ENCODE measurements around the gene SPOCK1. TPM values are rescaled to one million over a fixed set of nuclear protein-coding genes. Genes with fewer than 3 reads are reported as not detected.

The SPOCK1 gene
- polyA plus RNA-seq, 1 donor from 2014 or later, result not detected

GRCh38 chr5:137355708-137356107 lies 143.4 kb downstream of the SPOCK1 start:
- peaks cover 2% of the 10 kb centered on the region for H3K27me3 Mint-ChIP-seq
- H3K36me3 Mint-ChIP-seq, result peaks cover 4% of the 10 kb centered on the region
- no peaks in the 10 kb centered on the region for H3K4me1 Mint-ChIP-seq
- no peak overlapping the region for H3K27ac Mint-ChIP-seq
- no peak overlapping the region for H3K4me3 Mint-ChIP-seq
- no peaks in the 10 kb centered on the region for H3K9me3 Mint-ChIP-seq

GRCh38 chr5:137352095-137352494 lies 147.0 kb downstream of the SPOCK1 start:
- Mint-ChIP-seq H3K27ac (no peak overlapping the region), H3K9me3 (no peaks in the 10 kb centered on the region)

GRCh38 chr5:137350791-137351190 lies 148.3 kb downstream of the SPOCK1 start:
- peaks cover under 1% of the 10 kb centered on the region for H3K27me3 Mint-ChIP-seq
- no peak overlapping the region for H3K4me3 Mint-ChIP-seq
- no peaks in the 10 kb centered on the region for H3K9me3 Mint-ChIP-seq
- H3K4me1 Mint-ChIP-seq, result no peaks in the 10 kb centered on the region
- peaks cover 4% of the 10 kb centered on the region for H3K36me3 Mint-ChIP-seq
- no peak overlapping the region for H3K27ac Mint-ChIP-seq

More at GRCh38 chr5:137352095-137352494, 147.0 kb downstream of the SPOCK1 start:
- Mint-ChIP-seq H3K4me3 (no peak overlapping the region), H3K27me3 (peaks cover 2% of the 10 kb centered on the region), H3K4me1 (no peaks in the 10 kb centered on the region), H3K36me3 (peaks cover 4% of the 10 kb centered on the region)

- no peaks in the 10 kb centered on the region for H3K36me3 Mint-ChIP-seq
- peaks cover 3% of the 10 kb centered on the region for H3K27me3 Mint-ChIP-seq
- no peak overlapping the region for H3K4me3 Mint-ChIP-seq
- no peak overlapping the region for H3K27ac Mint-ChIP-seq
- H3K9me3 Mint-ChIP-seq, result no peaks in the 10 kb centered on the region
- H3K4me1 Mint-ChIP-seq, result no peaks in the 10 kb centered on the region
These were observed 150.4 kb downstream of the SPOCK1 start for GRCh38 chr5:137348759-137349158.

GRCh38 chr5:137347865-137348264 lies 151.3 kb downstream of the SPOCK1 start:
- H3K4me1 Mint-ChIP-seq, result no peaks in the 10 kb centered on the region
- H3K27ac Mint-ChIP-seq, result no peak overlapping the region
- H3K9me3 Mint-ChIP-seq, result no peaks in the 10 kb centered on the region
- H3K36me3 Mint-ChIP-seq, result no peaks in the 10 kb centered on the region
- no peak overlapping the region for H3K4me3 Mint-ChIP-seq
- peaks cover 3% of the 10 kb centered on the region for H3K27me3 Mint-ChIP-seq

- Mint-ChIP-seq H3K36me3 (no peaks in the 10 kb centered on the region), H3K9me3 (no peaks in the 10 kb centered on the region), H3K4me1 (no peaks in the 10 kb centered on the region), H3K4me3 (no peak overlapping the region), H3K27me3 (peaks cover 7% of the 10 kb centered on the region), H3K27ac (no peak overlapping the region)
These were observed 152.8 kb downstream of the SPOCK1 start for GRCh38 chr5:137346281-137346680.

- no peak overlapping the region for H3K4me3 Mint-ChIP-seq
- no peaks in the 10 kb centered on the region for H3K4me1 Mint-ChIP-seq
- no peaks in the 10 kb centered on the region for H3K9me3 Mint-ChIP-seq
- H3K27me3 Mint-ChIP-seq, result peaks cover 9% of the 10 kb centered on the region
- H3K36me3 Mint-ChIP-seq, result no peaks in the 10 kb centered on the region
- no peak overlapping the region for H3K27ac Mint-ChIP-seq
These were observed 153.7 kb downstream of the SPOCK1 start for GRCh38 chr5:137345396-137345795.

GRCh38 chr5:137344723-137345322 lies 154.3 kb downstream of the SPOCK1 start:
- Mint-ChIP-seq H3K9me3 (no peaks in the 10 kb centered on the region), H3K4me3 (no peak overlapping the region), H3K27ac (no peak overlapping the region), H3K27me3 (peaks cover 9% of the 10 kb centered on the region), H3K36me3 (no peaks in the 10 kb centered on the region), H3K4me1 (no peaks in the 10 kb centered on the region)

GRCh38 chr5:137344021-137344420 lies 155.1 kb downstream of the SPOCK1 start:
- Mint-ChIP-seq H3K36me3 (no peaks in the 10 kb centered on the region), H3K27ac (no peak overlapping the region), H3K4me1 (no peaks in the 10 kb centered on the region), H3K27me3 (peaks cover 9% of the 10 kb centered on the region), H3K9me3 (no peaks in the 10 kb centered on the region), H3K4me3 (no peak overlapping the region)

- Mint-ChIP-seq H3K36me3 (no peaks in the 10 kb centered on the region), H3K27ac (no peak overlapping the region), H3K4me1 (no peaks in the 10 kb centered on the region), H3K4me3 (no peak overlapping the region), H3K9me3 (no peaks in the 10 kb centered on the region), H3K27me3 (peaks cover 9% of the 10 kb centered on the region)
These were observed 156.4 kb downstream of the SPOCK1 start for GRCh38 chr5:137342764-137343163.

GRCh38 chr5:137341831-137342230 lies 157.3 kb downstream of the SPOCK1 start:
- H3K36me3 Mint-ChIP-seq, result no peaks in the 10 kb centered on the region
- no peaks in the 10 kb centered on the region for H3K9me3 Mint-ChIP-seq
- H3K4me3 Mint-ChIP-seq, result no peak overlapping the region
- H3K4me1 Mint-ChIP-seq, result no peaks in the 10 kb centered on the region
- peaks cover 9% of the 10 kb centered on the region for H3K27me3 Mint-ChIP-seq
- H3K27ac Mint-ChIP-seq, result no peak overlapping the region

- no peaks in the 10 kb centered on the region for H3K36me3 Mint-ChIP-seq
- H3K27ac Mint-ChIP-seq, result no peak overlapping the region
- peaks cover 9% of the 10 kb centered on the region for H3K27me3 Mint-ChIP-seq
- no peaks in the 10 kb centered on the region for H3K9me3 Mint-ChIP-seq
- H3K4me3 Mint-ChIP-seq, result no peak overlapping the region
- no peaks in the 10 kb centered on the region for H3K4me1 Mint-ChIP-seq
These were observed 158.2 kb downstream of the SPOCK1 start for GRCh38 chr5:137340881-137341280.

GRCh38 chr5:137336565-137337120 lies 162.5 kb downstream of the SPOCK1 start:
- no peaks in the 10 kb centered on the region for H3K4me1 Mint-ChIP-seq

GRCh38 chr5:137336161-137336560 lies 163.0 kb downstream of the SPOCK1 start:
- no peaks in the 10 kb centered on the region for H3K36me3 Mint-ChIP-seq
- H3K9me3 Mint-ChIP-seq, result no peaks in the 10 kb centered on the region
- H3K4me3 Mint-ChIP-seq, result no peak overlapping the region
- H3K27me3 Mint-ChIP-seq, result peaks cover 5% of the 10 kb centered on the region
- no peak overlapping the region for H3K27ac Mint-ChIP-seq
- no peaks in the 10 kb centered on the region for H3K4me1 Mint-ChIP-seq

More at GRCh38 chr5:137336565-137337120, 162.5 kb downstream of the SPOCK1 start:
- no peak overlapping the region for H3K27ac Mint-ChIP-seq
- no peaks in the 10 kb centered on the region for H3K36me3 Mint-ChIP-seq
- H3K27me3 Mint-ChIP-seq, result peaks cover 6% of the 10 kb centered on the region
- no peaks in the 10 kb centered on the region for H3K9me3 Mint-ChIP-seq
- H3K4me3 Mint-ChIP-seq, result no peak overlapping the region

- Mint-ChIP-seq H3K4me3 (no peak overlapping the region), H3K4me1 (no peaks in the 10 kb centered on the region)
These were observed 163.6 kb downstream of the SPOCK1 start for GRCh38 chr5:137335493-137335892.

GRCh38 chr5:137333928-137334327 lies 165.2 kb downstream of the SPOCK1 start:
- peaks cover 3% of the 10 kb centered on the region for H3K27me3 Mint-ChIP-seq
- no peak overlapping the region for H3K4me3 Mint-ChIP-seq
- H3K36me3 Mint-ChIP-seq, result no peaks in the 10 kb centered on the region
- H3K27ac Mint-ChIP-seq, result no peak overlapping the region
- no peaks in the 10 kb centered on the region for H3K9me3 Mint-ChIP-seq
- no peaks in the 10 kb centered on the region for H3K4me1 Mint-ChIP-seq

More at GRCh38 chr5:137335493-137335892, 163.6 kb downstream of the SPOCK1 start:
- Mint-ChIP-seq H3K36me3 (no peaks in the 10 kb centered on the region), H3K27me3 (peaks cover 3% of the 10 kb centered on the region), H3K9me3 (no peaks in the 10 kb centered on the region), H3K27ac (no peak overlapping the region)

Data from IgD-negative memory B cell (primary cell).